ENCODE measurements around the gene CACNG8.
"Not testable (repeated sequence)": the region's sequence is repeated elsewhere in the genome, so short reads cannot be mapped to it uniquely, and the experiment has no call there.

CACNG8 gene

GRCh38 chr19:53944416-53944815, 18.3 kb upstream of the CACNG8 start:
- no peak for DNase-seq (ENCODE audit: low read depth)
- no peak overlapping the region for H3K4me3 ChIP-seq (ENCODE audit: low read length)
- no peak for TF ChIP-seq CTCF (conservative IDR thresholded peaks at IDR 0.05; ENCODE audit: low read length)

- no peak for TF ChIP-seq CTCF (conservative IDR thresholded peaks at IDR 0.05; ENCODE audit: low read length)
- no peak for DNase-seq (ENCODE audit: low read depth)
- no peak overlapping the region for H3K4me3 ChIP-seq (ENCODE audit: low read length)
These were observed 17.8 kb upstream of the CACNG8 start for GRCh38 chr19:53944933-53945332.

- H3K4me3 ChIP-seq (ENCODE audit: low read length) = no peak overlapping the region
- TF ChIP-seq CTCF (conservative IDR thresholded peaks at IDR 0.05; ENCODE audit: low read length) = no peak
- DNase-seq (ENCODE audit: low read depth) = no peak
These were observed 17.3 kb upstream of the CACNG8 start for GRCh38 chr19:53945441-53945840.

- no peak for DNase-seq (ENCODE audit: low read depth)
- no peak overlapping the region for H3K4me3 ChIP-seq (ENCODE audit: low read length)
- no peak for TF ChIP-seq CTCF (conservative IDR thresholded peaks at IDR 0.05; ENCODE audit: low read length)
These were observed 16.7 kb upstream of the CACNG8 start for GRCh38 chr19:53945998-53946397.

GRCh38 chr19:53947624-53948023, 15.1 kb upstream of the CACNG8 start:
- 0 out of 2 replicates have a peak, but pooled peaks have one; percentile 1 for TF ChIP-seq CTCF (conservative IDR thresholded peaks at IDR 0.05; ENCODE audit: low read length)
- no peak for DNase-seq (ENCODE audit: low read depth)
- no peak overlapping the region for H3K4me3 ChIP-seq (ENCODE audit: low read length)

- not testable (repeated sequence) for H3K4me3 ChIP-seq (ENCODE audit: low read length); DNase-seq (ENCODE audit: low read depth)
These were observed 14.1 kb upstream of the CACNG8 start for GRCh38 chr19:53948611-53949010.

- H3K4me3 ChIP-seq (ENCODE audit: low read length) = no peak overlapping the region
- no peak for TF ChIP-seq CTCF (conservative IDR thresholded peaks at IDR 0.05; ENCODE audit: low read length)
- no peak for DNase-seq (ENCODE audit: low read depth)
These were observed 11.3 kb upstream of the CACNG8 start for GRCh38 chr19:53951436-53951835.

GRCh38 chr19:53951947-53952346, 10.8 kb upstream of the CACNG8 start:
- no peak for TF ChIP-seq CTCF (conservative IDR thresholded peaks at IDR 0.05; ENCODE audit: low read length)
- no peak for DNase-seq (ENCODE audit: low read depth)
- H3K4me3 ChIP-seq (ENCODE audit: low read length) = no peak overlapping the region

Data from AG10803 (cell line).